ENCODE measurements around the gene DLL1. TPM values are rescaled to one million over a fixed set of nuclear protein-coding genes. Genes with fewer than 3 reads are reported as not detected.

The DLL1 gene
- total and polyA plus RNA-seq, 7 donors, result 1.5 to 5.3 (median 2.9) TPM

DNA sequence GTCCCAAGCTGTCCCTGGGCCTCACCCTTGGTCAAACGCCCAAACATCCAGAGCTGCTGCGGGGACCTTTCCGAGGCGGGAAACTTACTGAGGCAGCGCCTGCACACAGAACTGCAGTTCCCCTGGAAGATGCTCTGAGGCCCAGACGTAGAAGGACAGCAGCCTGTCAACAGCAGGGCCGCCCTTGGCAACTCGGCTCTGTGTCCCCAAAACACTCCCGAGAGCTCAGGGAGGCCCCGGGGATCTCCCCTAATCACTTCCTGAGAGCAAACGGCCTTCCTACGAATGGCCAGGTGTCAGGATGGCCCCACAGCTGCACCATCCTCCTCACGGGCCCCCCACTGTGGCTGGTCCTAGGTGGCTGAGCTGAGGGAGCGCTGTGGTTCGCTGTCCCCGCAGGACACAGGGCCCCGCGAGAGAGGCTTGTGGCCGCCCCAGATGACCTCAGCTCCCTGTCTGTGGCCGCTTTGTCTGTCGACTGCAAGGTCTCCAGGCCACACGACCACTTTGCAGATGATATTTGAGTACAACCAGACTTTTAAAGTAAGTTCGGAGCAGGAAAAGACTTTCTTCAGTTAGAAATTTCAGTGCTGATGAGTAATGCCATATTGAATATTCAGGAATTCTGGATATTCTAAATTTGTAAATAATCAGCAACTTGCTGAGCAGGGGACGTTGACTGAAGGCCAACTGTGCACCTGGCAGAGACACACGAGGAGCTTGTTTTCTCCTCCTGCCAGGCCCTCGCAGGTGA lies 46.0 kb downstream of the DLL1 start:
- peaks cover 12% of the 10 kb centered on the region for H3K4me1 ChIP-seq

DNA sequence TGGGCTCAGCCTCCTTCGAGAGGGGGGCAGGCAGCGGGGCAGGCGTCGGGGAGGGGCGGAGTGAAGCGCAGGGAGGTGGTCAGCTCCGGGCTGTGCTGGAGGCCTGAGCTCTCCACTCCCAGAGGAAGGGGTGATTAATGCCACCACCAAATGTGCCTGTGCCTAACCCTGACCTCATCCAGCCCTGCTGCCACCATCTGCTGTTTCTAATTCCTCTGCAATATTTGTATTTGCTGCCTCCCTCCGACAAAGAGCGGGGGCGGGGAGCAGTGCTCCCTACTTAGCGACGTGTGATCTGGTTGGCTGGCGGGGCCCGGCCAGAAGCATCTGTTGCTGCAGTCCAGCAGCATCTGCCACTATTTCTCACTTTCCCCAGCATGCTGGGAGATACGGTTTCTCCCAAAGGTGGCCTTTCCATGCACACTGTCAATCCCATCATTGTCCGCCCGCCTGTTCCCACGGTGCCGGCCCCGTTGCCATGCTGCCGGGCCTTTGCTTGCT lies 47.0 kb downstream of the DLL1 start:
- TF ChIP-seq, protein P1, sequence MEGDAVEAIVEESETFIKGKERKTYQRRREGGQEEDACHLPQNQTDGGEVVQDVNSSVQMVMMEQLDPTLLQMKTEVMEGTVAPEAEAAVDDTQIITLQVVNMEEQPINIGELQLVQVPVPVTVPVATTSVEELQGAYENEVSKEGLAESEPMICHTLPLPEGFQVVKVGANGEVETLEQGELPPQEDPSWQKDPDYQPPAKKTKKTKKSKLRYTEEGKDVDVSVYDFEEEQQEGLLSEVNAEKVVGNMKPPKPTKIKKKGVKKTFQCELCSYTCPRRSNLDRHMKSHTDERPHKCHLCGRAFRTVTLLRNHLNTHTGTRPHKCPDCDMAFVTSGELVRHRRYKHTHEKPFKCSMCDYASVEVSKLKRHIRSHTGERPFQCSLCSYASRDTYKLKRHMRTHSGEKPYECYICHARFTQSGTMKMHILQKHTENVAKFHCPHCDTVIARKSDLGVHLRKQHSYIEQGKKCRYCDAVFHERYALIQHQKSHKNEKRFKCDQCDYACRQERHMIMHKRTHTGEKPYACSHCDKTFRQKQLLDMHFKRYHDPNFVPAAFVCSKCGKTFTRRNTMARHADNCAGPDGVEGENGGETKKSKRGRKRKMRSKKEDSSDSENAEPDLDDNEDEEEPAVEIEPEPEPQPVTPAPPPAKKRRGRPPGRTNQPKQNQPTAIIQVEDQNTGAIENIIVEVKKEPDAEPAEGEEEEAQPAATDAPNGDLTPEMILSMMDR (IDR thresholded peaks at IDR 0.05), result no peak
- no peak overlapping the region for H3K27ac ChIP-seq
- DNase-seq (no peak), ATAC-seq (peak; percentile 28 to 58 (median 40))
- H3K4me1 ChIP-seq, result peaks cover 9% of the 10 kb centered on the region
- WGBS, 3 donors, result 35 to 47% (median 39%) methylated on average over 21 of the region's 21 CpGs
- H3K9me3 ChIP-seq, result no peaks in the 10 kb centered on the region
- no peak overlapping the region for H3K4me3 ChIP-seq
- no peaks in the 10 kb centered on the region for H3K36me3 ChIP-seq (ENCODE audit: insufficient read depth in 1 of 2, low read depth in 1 of 2)
- intact Hi-C loops (cut with DNase I), result no loop called here
- peaks cover 0 to 19% (median 0%) of the 10 kb centered on the region in 3 donors for H3K27me3 ChIP-seq (ENCODE audit: insufficient read depth in 3 of 3, low read length in 2 of 3)

More for the DNA sequence above, 46.0 kb downstream of the DLL1 start:
- 69 to 76% (median 71%) methylated on average over 25 to 26 of the region's 26 CpGs for WGBS, 3 donors
- Histone ChIP-seq H3K36me3 (ENCODE audit: insufficient read depth in 1 of 2, low read depth in 1 of 2) (no peaks in the 10 kb centered on the region), H3K9me3 (no peaks in the 10 kb centered on the region), H3K27ac (no peak overlapping the region), H3K27me3 (ENCODE audit: insufficient read depth in 3 of 3, low read length in 2 of 3) (peaks cover 0 to 19% (median 0%) of the 10 kb centered on the region in 3 donors), H3K4me3 (no peak overlapping the region)
- no peak for DNase-seq
- intact Hi-C loops (cut with DNase I), result no loop called here
- ATAC-seq, result no peak
- TF ChIP-seq, protein P1 (IDR thresholded peaks at IDR 0.05), result no peak

DNA sequence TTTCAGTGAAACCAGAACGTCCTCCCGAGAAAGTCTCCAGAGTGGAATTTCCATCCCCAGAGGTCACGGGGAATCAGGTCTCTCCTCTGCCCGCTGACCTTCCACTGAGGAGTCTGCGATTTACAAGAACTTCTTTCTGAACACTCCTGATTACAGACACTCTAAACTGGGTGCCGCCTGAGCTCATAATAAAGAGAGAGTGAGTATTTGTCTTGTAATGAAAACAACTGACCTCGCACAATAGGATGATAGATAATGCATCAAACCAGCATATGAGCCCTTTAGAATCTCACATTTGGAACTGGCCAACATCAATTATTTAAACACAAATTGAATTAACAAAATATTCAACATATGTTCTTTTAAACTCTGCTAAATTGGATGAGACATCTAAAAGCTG lies 47.5 kb downstream of the DLL1 start:
- no peak overlapping the region for H3K27ac ChIP-seq
- no peaks in the 10 kb centered on the region for H3K9me3 ChIP-seq
- WGBS, 3 donors, result 70 to 80% (median 75%) methylated on average over 7 of the region's 7 CpGs
- no peak for ATAC-seq
- no peaks in the 10 kb centered on the region for H3K36me3 ChIP-seq (ENCODE audit: insufficient read depth in 1 of 2, low read depth in 1 of 2)
- intact Hi-C loops (cut with DNase I), result no loop called here
- H3K4me3 ChIP-seq, result no peak overlapping the region
- peaks cover 5% of the 10 kb centered on the region for H3K4me1 ChIP-seq
- no peak for DNase-seq
- TF ChIP-seq, protein P1 (IDR thresholded peaks at IDR 0.05), result no peak
- H3K27me3 ChIP-seq (ENCODE audit: insufficient read depth in 3 of 3, low read length in 2 of 3), result peaks cover 0 to 19% (median 0%) of the 10 kb centered on the region in 3 donors

DNA sequence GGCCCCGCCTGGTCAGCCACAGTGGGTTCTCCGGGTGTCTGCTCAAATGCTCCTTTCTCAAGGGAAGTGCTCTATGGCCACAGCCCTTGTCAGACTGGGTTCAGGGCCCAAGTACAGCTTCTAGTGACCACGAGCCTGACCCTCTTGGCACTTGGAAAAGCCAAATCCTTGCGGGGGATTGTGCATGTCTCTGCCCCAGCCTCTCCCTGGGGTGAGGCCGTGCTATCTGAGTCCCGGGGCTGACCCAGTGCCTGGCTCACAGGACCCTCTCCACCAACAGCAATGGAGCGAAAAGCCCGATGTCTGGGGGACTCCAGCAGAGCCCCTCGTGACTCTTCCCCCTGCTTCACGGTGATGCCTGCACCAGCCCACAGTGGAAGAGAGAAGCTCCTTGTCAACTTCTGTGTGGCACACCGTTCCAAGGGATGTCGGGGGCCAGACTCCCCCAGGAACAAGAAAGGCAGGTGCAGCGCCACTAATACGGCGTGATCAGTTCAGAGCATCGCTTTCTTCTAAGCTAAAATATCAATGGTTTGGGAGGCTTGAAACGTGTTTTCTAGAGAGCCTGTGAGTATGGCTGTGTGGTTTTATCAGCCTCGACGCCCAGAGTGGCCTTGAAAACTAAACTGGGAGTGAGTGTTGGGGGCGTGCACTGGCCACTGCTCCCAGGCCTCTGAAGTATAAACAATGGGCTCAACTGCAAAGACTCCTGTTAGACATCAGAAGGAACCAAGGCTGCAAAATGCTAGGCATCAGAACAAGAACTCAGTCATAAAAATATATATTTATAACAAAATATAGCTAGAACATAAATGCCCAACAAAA lies 51.9 kb downstream of the DLL1 start:
- no peak for ATAC-seq
- no peak for DNase-seq
- H3K27me3 ChIP-seq (ENCODE audit: insufficient read depth in 3 of 3, low read length in 2 of 3), result no peaks in the 10 kb centered on the region
- no peaks in the 10 kb centered on the region for H3K9me3 ChIP-seq
- TF ChIP-seq, protein P1 (IDR thresholded peaks at IDR 0.05), result no peak
- H3K4me1 ChIP-seq, result no peaks in the 10 kb centered on the region
- H3K27ac ChIP-seq, result no peak overlapping the region
- no peaks in the 10 kb centered on the region for H3K36me3 ChIP-seq (ENCODE audit: insufficient read depth in 1 of 2, low read depth in 1 of 2)
- intact Hi-C loops (cut with DNase I), result no loop called here
- no peak overlapping the region for H3K4me3 ChIP-seq
- WGBS, 3 donors, result 91 to 93% (median 91%) methylated on average over 20 of the region's 20 CpGs

Data from psoas muscle (tissue), 8 donors.